ENCODE measurements around the gene BCL6.

DNA sequence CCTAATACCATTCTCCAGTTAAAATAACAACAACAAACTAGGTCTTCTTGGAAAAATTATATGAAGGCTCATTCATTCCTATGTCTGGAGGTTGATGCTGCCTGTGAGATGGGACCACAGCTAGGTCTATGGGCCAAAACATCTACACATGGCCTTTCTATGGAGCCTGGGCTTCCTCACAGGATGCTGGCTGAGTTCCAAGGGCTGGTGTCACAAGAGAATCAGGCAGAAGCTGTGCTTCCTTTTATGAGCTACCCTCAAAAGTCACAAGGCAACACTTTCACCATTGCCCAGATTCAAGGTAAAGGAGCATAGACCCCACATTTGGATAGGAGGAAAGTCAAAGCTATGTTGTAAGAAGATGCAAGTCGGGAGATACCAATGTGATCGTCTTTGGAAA, 38.3 kb downstream of the BCL6 start:
- no peak for TF ChIP-seq POLR2AphosphoS5 (IDR thresholded peaks at IDR 0.05; ENCODE audit: borderline replicate concordance, low read depth, low read length)
- no peak for TF ChIP-seq EZH2 (IDR thresholded peaks at IDR 0.05)
- no peak for TF ChIP-seq FOXP2 (optimal IDR thresholded peaks at IDR 0.05; ENCODE audit: control extremely low read depth, extremely low read length, insufficient read depth)

Measured in SK-N-MC (cell line).